ENCODE results near the gene XRRA1.

DNA sequence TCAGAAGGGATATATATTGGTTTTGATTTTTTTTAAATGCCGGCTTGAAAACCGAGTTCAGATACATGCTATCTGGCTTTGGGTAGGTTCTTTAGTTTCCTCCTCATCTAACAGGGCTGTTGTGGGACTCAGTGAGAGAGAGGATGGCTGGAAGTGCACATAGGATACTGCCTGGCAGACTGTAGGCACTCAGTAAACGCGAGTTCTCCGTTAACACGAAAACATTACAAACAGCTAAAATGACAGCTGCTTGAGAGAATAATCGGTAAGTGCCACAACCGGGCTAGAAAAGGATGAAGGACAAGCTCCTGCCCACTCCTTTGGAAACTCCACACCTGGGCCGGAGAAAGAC lies 369 bp downstream of the XRRA1 start:
- TF ChIP-seq SP1 (IDR thresholded peaks at IDR 0.05) (no peak), ZNF384 (IDR thresholded peaks at IDR 0.05) (no peak), ARNT (IDR thresholded peaks at IDR 0.05) (no peak), NFRKB (IDR thresholded peaks at IDR 0.05) (no peak)
